ENCODE data around the gene PRSS12.

DNA sequence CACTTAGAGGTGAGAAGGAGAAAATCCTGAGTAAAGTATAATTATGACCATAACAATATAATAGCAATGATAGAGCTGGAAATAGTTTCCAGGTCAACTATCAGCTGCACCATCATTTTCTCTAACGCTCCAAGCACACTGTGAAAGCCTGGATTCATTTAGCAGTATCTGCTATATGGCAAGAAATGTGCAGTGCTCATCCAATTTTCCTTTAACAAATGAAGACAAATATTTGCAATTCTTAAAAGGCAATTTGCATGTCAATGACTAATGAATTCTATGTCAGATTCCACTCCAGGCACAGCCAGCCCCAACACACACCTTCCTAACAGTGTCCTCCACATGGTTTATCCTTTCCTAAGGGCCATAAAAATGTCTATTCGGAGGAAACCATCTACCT is 12.7 kb downstream of the PRSS12 start:
- TF ChIP-seq, protein P1, sequence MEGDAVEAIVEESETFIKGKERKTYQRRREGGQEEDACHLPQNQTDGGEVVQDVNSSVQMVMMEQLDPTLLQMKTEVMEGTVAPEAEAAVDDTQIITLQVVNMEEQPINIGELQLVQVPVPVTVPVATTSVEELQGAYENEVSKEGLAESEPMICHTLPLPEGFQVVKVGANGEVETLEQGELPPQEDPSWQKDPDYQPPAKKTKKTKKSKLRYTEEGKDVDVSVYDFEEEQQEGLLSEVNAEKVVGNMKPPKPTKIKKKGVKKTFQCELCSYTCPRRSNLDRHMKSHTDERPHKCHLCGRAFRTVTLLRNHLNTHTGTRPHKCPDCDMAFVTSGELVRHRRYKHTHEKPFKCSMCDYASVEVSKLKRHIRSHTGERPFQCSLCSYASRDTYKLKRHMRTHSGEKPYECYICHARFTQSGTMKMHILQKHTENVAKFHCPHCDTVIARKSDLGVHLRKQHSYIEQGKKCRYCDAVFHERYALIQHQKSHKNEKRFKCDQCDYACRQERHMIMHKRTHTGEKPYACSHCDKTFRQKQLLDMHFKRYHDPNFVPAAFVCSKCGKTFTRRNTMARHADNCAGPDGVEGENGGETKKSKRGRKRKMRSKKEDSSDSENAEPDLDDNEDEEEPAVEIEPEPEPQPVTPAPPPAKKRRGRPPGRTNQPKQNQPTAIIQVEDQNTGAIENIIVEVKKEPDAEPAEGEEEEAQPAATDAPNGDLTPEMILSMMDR (conservative IDR thresholded peaks at IDR 0.05): no peak
- no peak for TF ChIP-seq EZH2 (IDR thresholded peaks at IDR 0.05; ENCODE audit: low read depth)
